ENCODE measurements around the gene ECM1. TPM values are rescaled to one million over a fixed set of nuclear protein-coding genes. Genes with fewer than 3 reads are reported as not detected.

ECM1 gene
- total and polyA plus RNA-seq, 2 donors (not counting 1 experiment from before 2014, with no cell fraction given): 25.1 to 108 TPM

- TF ChIP-seq CTCF (conservative IDR thresholded peaks at IDR 0.05 in 1 of 2, IDR thresholded peaks at IDR 0.05 in 1 of 2; ENCODE audit: low read depth in 1 of 2, low read length in 2 of 2): peak; percentile 6 to 15
- no peak for TF ChIP-seq EZH2 (IDR thresholded peaks at IDR 0.05; ENCODE audit: low read length, missing control alignments)
- Histone ChIP-seq H3K27me3 (ENCODE audit: control insufficient read depth, insufficient read depth, low read length) (no peaks in the 10 kb centered on the region), H3K27ac (ENCODE audit: insufficient read depth, low read length) (peak overlapping the region; percentile 52), H2AFZ (ENCODE audit: low read length) (peak overlapping the region; percentile 61), H3K79me2 (ENCODE audit: control insufficient read depth, insufficient read depth, low read length) (no peaks in the 10 kb centered on the region), H3K9me3 (ENCODE audit: control insufficient read depth, insufficient read depth, low read depth, low read length) (no peaks in the 10 kb centered on the region), H3K9ac (ENCODE audit: insufficient read depth, low read length) (no peak overlapping the region), H3K4me2 (ENCODE audit: extremely low read depth, insufficient read depth, low read length) (peak overlapping the region; percentile 98), H3K4me3 (replicated peaks in 1 of 4; ENCODE audit: control extremely low read depth in 1 of 4, insufficient read depth in 1 of 4, low read depth in 3 of 4, low read length in 4 of 4) (peak overlapping the region; percentile 43 to 67 (median 55)), H3K4me1 (ENCODE audit: control insufficient read depth, extremely low read depth, insufficient read depth, low read length) (peaks cover 17% of the 10 kb centered on the region), H3K36me3 (ENCODE audit: control insufficient read depth, insufficient read depth, low read length) (peaks cover 14% of the 10 kb centered on the region), H4K20me1 (ENCODE audit: control insufficient read depth, extremely low read depth, insufficient read depth, low read length) (no peaks in the 10 kb centered on the region)
- DNase-seq (ENCODE audit: low read depth in 2 of 2): peak in 1 of 2 donors; percentile 29
Measured at GRCh38 chr1:150516050-150516591, 8.2 kb downstream of the ECM1 start.

GRCh38 chr1:150516616-150517015 lies 8.7 kb downstream of the ECM1 start:
- Histone ChIP-seq H3K9me3 (ENCODE audit: control insufficient read depth, insufficient read depth, low read depth, low read length) (no peaks in the 10 kb centered on the region), H3K27me3 (ENCODE audit: control insufficient read depth, insufficient read depth, low read length) (no peaks in the 10 kb centered on the region), H3K4me1 (ENCODE audit: control insufficient read depth, extremely low read depth, insufficient read depth, low read length) (peaks cover 17% of the 10 kb centered on the region), H4K20me1 (ENCODE audit: control insufficient read depth, extremely low read depth, insufficient read depth, low read length) (no peaks in the 10 kb centered on the region), H3K79me2 (ENCODE audit: control insufficient read depth, insufficient read depth, low read length) (no peaks in the 10 kb centered on the region), H3K27ac (ENCODE audit: insufficient read depth, low read length) (no peak overlapping the region), H2AFZ (ENCODE audit: low read length) (peak overlapping the region; percentile 61), H3K4me2 (ENCODE audit: extremely low read depth, insufficient read depth, low read length) (peak overlapping the region; percentile 84), H3K4me3 (replicated peaks in 1 of 4; ENCODE audit: control extremely low read depth in 1 of 4, insufficient read depth in 1 of 4, low read depth in 3 of 4, low read length in 4 of 4) (peak overlapping the region; percentile 43 to 67 (median 55)), H3K36me3 (ENCODE audit: control insufficient read depth, insufficient read depth, low read length) (peaks cover 9% of the 10 kb centered on the region), H3K9ac (ENCODE audit: insufficient read depth, low read length) (no peak overlapping the region)
- no peak for TF ChIP-seq CTCF (conservative IDR thresholded peaks at IDR 0.05 in 1 of 2, IDR thresholded peaks at IDR 0.05 in 1 of 2; ENCODE audit: low read depth in 1 of 2, low read length in 2 of 2)
- TF ChIP-seq EZH2 (IDR thresholded peaks at IDR 0.05; ENCODE audit: low read length, missing control alignments): no peak
- DNase-seq (ENCODE audit: low read depth in 2 of 2): peak in 1 of 2 donors; percentile 26

GRCh38 chr1:150521196-150521968 lies 13.5 kb downstream of the ECM1 start:
- TF ChIP-seq CTCF (conservative IDR thresholded peaks at IDR 0.05 in 1 of 2, IDR thresholded peaks at IDR 0.05 in 1 of 2; ENCODE audit: low read depth in 1 of 2, low read length in 2 of 2) (no peak), EZH2 (IDR thresholded peaks at IDR 0.05; ENCODE audit: low read length, missing control alignments) (no peak)
- H3K4me3 ChIP-seq (replicated peaks in 1 of 4; ENCODE audit: control extremely low read depth in 1 of 4, insufficient read depth in 1 of 4, low read depth in 3 of 4, low read length in 4 of 4): no peak overlapping the region

More at GRCh38 chr1:150521196-150521968, 13.5 kb downstream of the ECM1 start:
- Histone ChIP-seq H3K4me2 (ENCODE audit: extremely low read depth, insufficient read depth, low read length) (no peak overlapping the region), H3K27me3 (ENCODE audit: control insufficient read depth, insufficient read depth, low read length) (no peaks in the 10 kb centered on the region), H2AFZ (ENCODE audit: low read length) (no peak overlapping the region), H3K9me3 (ENCODE audit: control insufficient read depth, insufficient read depth, low read depth, low read length) (no peaks in the 10 kb centered on the region), H3K4me1 (ENCODE audit: control insufficient read depth, extremely low read depth, insufficient read depth, low read length) (peaks cover 3% of the 10 kb centered on the region), H4K20me1 (ENCODE audit: control insufficient read depth, extremely low read depth, insufficient read depth, low read length) (no peaks in the 10 kb centered on the region), H3K79me2 (ENCODE audit: control insufficient read depth, insufficient read depth, low read length) (no peaks in the 10 kb centered on the region), H3K36me3 (ENCODE audit: control insufficient read depth, insufficient read depth, low read length) (no peaks in the 10 kb centered on the region), H3K27ac (ENCODE audit: insufficient read depth, low read length) (no peak overlapping the region), H3K9ac (ENCODE audit: insufficient read depth, low read length) (no peak overlapping the region)
- DNase-seq (ENCODE audit: low read depth in 2 of 2): no peak
